NCI-H2171 (cell line): ENCODE results near the gene UGT1A1.
"Not testable (repeated sequence)": the region's sequence is repeated elsewhere in the genome, so short reads cannot be mapped to it uniquely, and the experiment has no call there.

Experiments used
- DNase-seq: peaks from one replicate; lab custom pipeline; 2025; lab: John Stamatoyannopoulos, UW

The UGT1A1 gene

GRCh38 chr2:233760043-233760442, at the start of gene UGT1A1:
Gene UGT1A1 (plus strand): TSS chr2:233760270. CDS start chr2:233760288, 18 bp downstream.
- DNase-seq, result no peak

GRCh38 chr2:233711312-233712008, 48.6 kb upstream of the UGT1A1 start:
- DNase-seq, result peak; percentile 19

DNA sequence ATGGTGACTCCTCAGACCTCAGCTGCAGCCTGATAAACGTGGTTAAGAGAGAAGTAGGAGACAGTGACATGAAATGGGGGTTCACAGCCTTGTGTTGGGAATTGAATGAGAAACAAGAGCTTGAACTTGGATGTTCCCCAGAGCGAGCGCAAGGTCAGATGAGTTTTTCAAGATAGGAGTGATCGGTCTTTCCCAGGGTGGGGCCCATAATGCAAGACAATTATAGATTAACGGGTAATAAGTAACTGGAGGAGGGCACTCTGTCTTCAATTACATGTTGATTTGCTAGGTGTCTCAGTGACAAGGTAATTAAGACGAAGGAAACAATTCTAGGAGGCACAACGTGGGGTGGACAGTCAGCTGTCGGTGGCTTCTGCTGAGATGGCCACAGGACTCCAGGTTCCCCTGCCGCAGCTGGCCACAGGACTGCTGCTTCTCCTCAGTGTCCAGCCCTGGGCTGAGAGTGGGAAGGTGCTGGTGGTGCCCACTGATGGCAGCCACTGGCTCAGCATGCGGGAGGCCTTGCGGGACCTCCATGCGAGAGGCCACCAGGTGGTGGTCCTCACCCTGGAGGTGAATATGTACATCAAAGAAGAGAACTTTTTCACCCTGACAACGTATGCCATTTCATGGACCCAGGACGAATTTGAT, 47.3 kb upstream of the UGT1A1 start, which contains the start of gene UGT1A5:
Gene UGT1A5 (plus strand): TSS at position 297 of the 651 bp plus-strand sequence. CDS start 85 bp downstream, at position 382.
- no peak for DNase-seq

DNA sequence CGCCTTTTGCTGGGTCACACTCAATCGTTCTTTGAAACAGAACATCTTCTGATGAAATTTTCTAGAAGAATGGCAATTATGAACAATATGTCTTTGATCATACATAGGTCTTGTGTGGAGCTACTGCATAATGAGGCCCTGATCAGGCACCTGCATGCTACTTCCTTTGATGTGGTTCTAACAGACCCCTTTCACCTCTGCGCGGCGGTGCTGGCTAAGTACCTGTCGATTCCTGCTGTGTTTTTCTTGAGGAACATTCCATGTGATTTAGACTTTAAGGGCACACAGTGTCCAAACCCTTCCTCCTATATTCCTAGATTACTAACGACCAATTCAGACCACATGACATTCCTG, 46.8 kb upstream of the UGT1A1 start:
- DNase-seq, result no peak

- no peak for DNase-seq
Measured at GRCh38 chr2:233714121-233714520, 45.9 kb upstream of the UGT1A1 start.

GRCh38 chr2:233718552-233718951, 41.5 kb upstream of the UGT1A1 start, which contains the start of gene UGT1A4:
Gene UGT1A4 (plus strand): TSS chr2:233718736. CDS start chr2:233718821, 85 bp downstream.
- DNase-seq, result no peak

GRCh38 chr2:233728723-233729301, 31.3 kb upstream of the UGT1A1 start, which contains the start of gene UGT1A3:
Gene UGT1A3 (plus strand): TSS chr2:233729042. CDS start chr2:233729127, 85 bp downstream.
- DNase-seq, result no peak

DNA sequence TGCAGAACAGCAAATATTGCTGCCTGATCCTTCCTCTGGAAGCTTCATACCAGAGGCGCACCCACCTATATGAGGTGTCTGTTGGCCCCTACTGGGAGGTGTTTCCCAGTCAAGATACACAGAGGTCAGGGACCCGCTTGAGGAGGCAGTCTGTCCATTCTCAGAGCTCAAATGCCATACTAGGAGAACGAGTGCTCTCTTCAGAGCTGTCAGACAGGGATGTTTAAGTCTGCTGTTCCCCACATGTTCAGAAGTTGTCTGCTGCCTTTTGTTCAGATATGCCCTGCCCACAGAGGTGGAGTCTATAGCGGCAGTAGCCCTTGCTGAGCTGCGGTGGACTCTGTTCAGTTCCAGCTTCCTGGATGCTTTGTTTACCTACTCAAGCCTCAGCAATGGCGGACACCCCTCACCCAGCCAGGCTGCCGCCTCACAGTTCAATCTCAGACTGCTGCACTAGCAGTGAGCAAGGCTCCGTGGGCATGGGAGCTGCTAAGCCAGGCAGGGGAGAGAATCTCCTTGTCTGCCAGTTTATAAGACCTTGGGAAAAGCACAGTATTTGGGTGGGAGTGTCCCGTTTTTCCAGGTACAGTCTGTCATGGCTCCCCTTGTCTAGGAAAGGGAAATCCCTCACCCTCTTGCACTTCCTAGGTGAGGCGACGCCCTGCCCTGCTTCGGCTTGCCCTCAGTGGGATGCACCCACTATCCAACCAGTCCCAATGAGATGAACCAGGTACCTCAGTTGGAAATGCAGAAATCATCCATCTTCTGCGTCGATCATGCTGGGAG, 23.0 kb upstream of the UGT1A1 start:
- not testable (repeated sequence) for DNase-seq

- DNase-seq, result no peak
Measured at GRCh38 chr2:233740870-233741269, 19.2 kb upstream of the UGT1A1 start.

GRCh38 chr2:233743464-233744259, 16.4 kb upstream of the UGT1A1 start:
- DNase-seq, result no peak

DNA sequence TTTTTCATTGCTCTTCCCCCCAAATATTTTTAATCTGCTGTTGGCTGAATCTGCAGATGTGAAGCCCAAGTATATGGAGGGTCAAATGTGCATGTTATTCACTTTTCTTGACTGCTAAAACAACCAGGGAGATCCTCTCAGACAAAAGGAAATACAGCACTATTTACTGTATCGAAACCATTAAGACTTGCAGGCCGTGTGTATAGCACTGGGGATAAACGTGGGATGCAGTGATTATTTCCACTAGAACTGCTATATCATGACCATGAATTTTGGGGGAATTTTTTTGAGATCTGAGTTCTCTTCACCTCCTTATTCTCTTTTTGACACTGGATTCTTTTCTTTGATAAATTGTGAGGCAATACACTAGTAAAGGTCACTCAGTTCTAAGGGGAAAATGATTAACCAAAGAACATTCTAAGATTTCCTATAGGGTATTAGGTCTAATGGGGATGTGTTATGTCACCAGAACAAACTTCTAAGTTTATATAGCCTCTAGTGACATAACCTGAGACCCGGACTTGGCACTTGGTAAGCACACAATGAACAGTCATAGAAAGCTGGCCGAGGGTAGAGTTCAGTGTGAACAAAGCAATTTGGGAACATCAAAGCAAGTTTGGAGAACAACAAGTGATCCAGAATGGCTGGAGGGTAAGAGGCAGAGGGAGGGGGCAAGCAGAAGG, 14.9 kb upstream of the UGT1A1 start:
- no peak for DNase-seq

- DNase-seq, result not testable (repeated sequence)
Measured at GRCh38 chr2:233745838-233746237, 14.2 kb upstream of the UGT1A1 start.

GRCh38 chr2:233746475-233747282, 13.4 kb upstream of the UGT1A1 start:
- no peak for DNase-seq

DNA sequence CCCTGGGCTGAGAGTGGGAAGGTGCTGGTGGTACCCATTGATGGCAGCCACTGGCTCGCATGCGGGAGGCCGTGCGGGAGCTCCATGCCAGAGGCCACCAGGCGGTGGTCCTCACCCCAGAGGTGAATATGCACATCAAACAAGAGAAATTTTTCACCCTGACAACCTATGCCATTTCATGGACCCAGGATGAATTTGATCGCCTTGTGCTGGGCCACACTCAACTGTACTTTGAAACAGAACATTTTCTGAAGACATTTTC, 12.9 kb upstream of the UGT1A1 start:
- DNase-seq, result no peak

- DNase-seq, result not testable (repeated sequence)
Measured at GRCh38 chr2:233750689-233751088, 9.4 kb upstream of the UGT1A1 start.

DNA sequence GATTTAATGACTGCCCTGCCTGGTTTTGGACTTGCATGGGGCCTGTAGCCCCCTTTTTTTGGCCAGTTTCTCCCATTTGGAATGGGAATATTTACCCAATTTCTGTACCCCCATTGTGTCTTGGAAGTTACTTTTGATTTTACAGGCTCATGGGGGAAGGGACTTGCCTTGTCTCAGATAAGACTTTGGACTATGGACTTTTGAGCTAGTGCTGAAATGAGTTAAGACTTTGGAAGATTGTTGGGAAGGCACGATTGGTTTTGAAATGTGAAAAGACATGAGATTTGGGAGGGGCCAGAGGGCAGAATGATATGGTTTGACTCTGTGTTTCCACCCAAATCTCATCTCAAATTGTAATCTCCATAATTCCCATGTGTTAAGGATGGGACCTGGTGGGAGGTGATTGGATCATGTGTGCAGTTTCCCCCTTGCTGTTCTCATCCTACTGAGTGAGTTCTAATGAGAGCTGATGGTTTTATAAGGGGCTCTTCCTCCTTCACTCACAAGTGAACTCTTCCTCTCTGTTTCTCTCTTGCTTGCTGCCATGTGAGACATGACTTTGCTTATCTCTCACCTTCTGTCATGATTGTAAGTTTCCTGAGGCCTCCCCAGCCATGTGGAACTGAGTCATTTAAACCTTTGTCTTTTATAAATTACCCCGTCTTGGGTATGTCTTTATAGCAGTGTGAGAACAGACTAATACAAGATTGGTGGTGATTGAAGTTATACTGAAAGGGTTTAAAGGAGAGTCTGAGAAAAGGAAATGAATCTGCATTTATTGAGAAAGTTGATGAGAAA, 8.7 kb upstream of the UGT1A1 start:
- not testable (repeated sequence) for DNase-seq

DNA sequence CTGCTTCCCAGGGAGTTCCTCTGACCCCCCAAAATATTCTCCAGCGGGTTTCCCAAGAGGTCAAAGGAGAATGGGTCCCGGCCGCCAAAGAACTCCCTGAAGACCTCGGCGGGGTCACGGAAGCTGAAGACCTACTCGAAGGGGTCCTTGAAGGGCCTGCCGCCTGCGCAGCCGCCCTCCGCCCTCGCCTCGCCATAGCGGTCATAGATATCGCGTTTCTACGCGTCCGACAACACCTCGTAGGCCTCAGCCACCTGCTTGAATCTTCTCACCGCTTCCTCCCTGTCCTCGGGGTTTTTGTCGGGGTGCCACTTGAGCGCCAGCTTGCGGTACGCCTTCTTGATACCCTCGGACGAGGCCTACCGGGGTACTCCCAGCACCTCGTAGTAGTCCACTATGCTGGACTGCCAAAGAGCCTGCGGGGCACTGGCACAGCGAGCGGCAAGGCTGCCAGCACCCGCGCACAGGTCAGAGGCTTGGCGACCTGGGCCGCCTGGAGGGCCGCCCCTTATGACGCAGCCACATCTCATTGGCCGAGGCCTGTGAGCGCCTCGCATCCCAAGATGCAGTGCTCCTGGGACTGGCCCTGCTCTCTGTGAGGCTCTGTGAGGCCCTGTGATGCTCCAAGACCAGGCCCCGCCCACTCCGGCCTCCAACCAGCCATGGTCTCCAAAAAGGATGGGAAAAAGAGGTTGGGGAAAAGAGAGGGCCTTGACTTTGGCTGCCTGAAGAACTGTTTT, 5.0 kb upstream of the UGT1A1 start:
- no peak for DNase-seq

DNA sequence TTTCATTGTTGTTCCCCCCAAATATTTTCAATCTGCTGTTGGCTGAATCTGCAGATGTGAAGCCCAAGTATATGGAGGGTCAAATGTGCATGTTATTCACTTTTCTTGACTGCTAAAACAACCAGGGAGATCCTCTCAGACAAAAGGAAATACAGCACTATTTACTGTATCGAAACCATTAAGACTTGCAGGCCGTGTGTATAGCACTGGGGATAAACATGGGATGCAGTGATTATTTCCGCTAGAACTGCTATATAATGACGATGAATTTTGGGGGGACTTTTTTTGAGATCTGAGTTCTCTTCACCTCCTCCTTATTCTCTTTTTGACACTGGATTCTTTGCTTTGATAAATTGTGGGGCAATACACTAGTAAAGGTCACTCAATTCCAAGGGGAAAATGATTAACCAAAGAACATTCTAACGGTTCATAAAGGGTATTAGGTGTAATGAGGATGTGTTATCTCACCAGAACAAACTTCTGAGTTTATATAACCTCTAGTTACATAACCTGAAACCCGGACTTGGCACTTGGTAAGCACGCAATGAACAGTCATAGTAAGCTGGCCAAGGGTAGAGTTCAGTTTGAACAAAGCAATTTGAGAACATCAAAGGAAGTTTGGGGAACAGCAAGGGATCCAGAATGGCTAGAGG, 3.5 kb upstream of the UGT1A1 start:
- DNase-seq, result no peak
